IMR-90 (cell line): ENCODE data around the gene TMEM219. TPM values are rescaled to one million over a fixed set of nuclear protein-coding genes. Genes with fewer than 3 reads are reported as not detected.

Experiments
- ATAC-seq: fragments of 200-7000 bp; cut with Tn5 transposase; 2 replicates; pipeline ENCODE4 v1.9.1; 2020; ENCODE audit warnings: low read depth, mild to moderate bottlenecking, moderate library complexity
- BruUV-seq: library from RNA; stranded (reverse); fragments of 400-500 nt; replicated peaks from 2 replicates; lab custom pipeline; 2021; lab: Mats Ljungman, UMichigan
- CTCF ChIA-PET: fragments of 300-600 bp; formaldehyde crosslinking; extraction: SDS; loops from one replicate; lab custom pipeline; 2021; ENCODE audit warnings: antibody characterized with exemption; lab: Yijun Ruan, JAX
- POLR2A ChIA-PET: fragments of 300-600 bp; sonication (Branson Sonifier 250); formaldehyde crosslinking; loops from one replicate; lab custom pipeline; 2022; ENCODE audit warnings: antibody characterized with exemption; ENCODE audit not compliant: unreplicated experiment; lab: Charles Lee
- DNase-seq: peaks from one replicate; pipeline ENCODE4 v3.0.0; 2013
- H2AFZ ChIP-seq: replicated peaks from 2 replicates; pipeline ENCODE3; 2013; ENCODE audit warnings: low read length, mild to moderate bottlenecking; ENCODE audit not compliant: poor library complexity
- H2AK5ac ChIP-seq: 2 replicates; pipeline ENCODE4 v1.6.1; 2013; ENCODE audit warnings: low read depth, low read length, inconsistent platforms
- H2AK9ac ChIP-seq: replicated peaks from 2 replicates; pipeline ENCODE3; 2013; ENCODE audit warnings: mild to moderate bottlenecking, low read depth, low read length, moderate library complexity; ENCODE audit not compliant: poor library complexity
- H2BK120ac ChIP-seq: 2 replicates; pipeline ENCODE4 v1.6.1; 2013; ENCODE audit warnings: low read depth, low read length, inconsistent platforms
- H2BK15ac ChIP-seq: 3 replicates; pipeline ENCODE4 v1.6.1; 2013; ENCODE audit warnings: low read depth, low read length, inconsistent platforms
- H2BK20ac ChIP-seq: 2 replicates; pipeline ENCODE4 v1.6.1; 2013; ENCODE audit warnings: low read depth, mild to moderate bottlenecking, inconsistent platforms, low read length, moderate library complexity
- H2BK5ac ChIP-seq: 2 replicates; pipeline ENCODE4 v1.6.1; 2013; ENCODE audit warnings: mild to moderate bottlenecking, low read depth, low read length, inconsistent platforms; ENCODE audit not compliant: poor library complexity, severe bottlenecking
- H3K14ac ChIP-seq: replicated peaks from 2 replicates; pipeline ENCODE4 v1.6.1; 2013; ENCODE audit warnings: low read depth, low read length, inconsistent platforms
- H3K18ac ChIP-seq: 2 replicates; pipeline ENCODE4 v1.6.1; 2013; ENCODE audit warnings: low read depth, low read length, control low read depth
- H3K23ac ChIP-seq: 2 replicates; pipeline ENCODE4 v1.6.1; 2013; ENCODE audit warnings: low read depth, low read length, inconsistent platforms
- H3K27ac ChIP-seq: 2 replicates; pipeline ENCODE4 v1.5.1; 2013; ENCODE audit warnings: mild to moderate bottlenecking, control low read depth, low read length; ENCODE audit not compliant: insufficient read depth
- H3K27me3 ChIP-seq: 2 replicates; pipeline ENCODE4 v1.6.1; 2013; ENCODE audit warnings: low read length; ENCODE audit not compliant: control insufficient read depth, insufficient read depth
- H3K36me3 ChIP-seq: 2 replicates; pipeline ENCODE4 v1.6.1; 2013; ENCODE audit warnings: low read length, mixed read lengths; ENCODE audit not compliant: control insufficient read depth, insufficient read depth
- H3K4ac ChIP-seq: 2 replicates; pipeline ENCODE4 v1.6.1; 2013; ENCODE audit warnings: low read depth, low read length, inconsistent platforms
- H3K4me1 ChIP-seq: 2 replicates; pipeline ENCODE4 v1.6.1; 2013; ENCODE audit warnings: low read length, mixed read lengths; ENCODE audit not compliant: control insufficient read depth, insufficient read depth
- H3K4me2 ChIP-seq: 2 replicates; pipeline ENCODE4 v1.6.1; 2013; ENCODE audit warnings: low read depth, mild to moderate bottlenecking, control low read depth, low read length, moderate library complexity
- H3K4me3 ChIP-seq: 2 replicates; pipeline ENCODE4 v1.5.1; 2013; ENCODE audit warnings: low read depth, mild to moderate bottlenecking, control low read depth, low read length, moderate library complexity; ENCODE audit not compliant: insufficient read depth
- H3K56ac ChIP-seq: 2 replicates; pipeline ENCODE4 v1.6.1; 2013; ENCODE audit warnings: low read length, inconsistent platforms; ENCODE audit not compliant: insufficient read depth; ENCODE audit errors: extremely low read depth
- H3K79me1 ChIP-seq, 2 experiments: 2 replicates each; pipeline ENCODE4 v1.6.1; 2013; ENCODE audit warnings: low read length in 2 of 2, inconsistent platforms in 1 of 2, low read depth in 1 of 2
- H3K9ac ChIP-seq: 2 replicates; pipeline ENCODE4 v1.6.1; 2013; ENCODE audit warnings: low read depth, low read length, control low read depth
- H3K9me1 ChIP-seq: 2 replicates; pipeline ENCODE4 v1.6.1; 2013; ENCODE audit warnings: low read length, inconsistent platforms; ENCODE audit not compliant: insufficient read depth
- H3K9me3 ChIP-seq: 2 replicates; pipeline ENCODE4 v1.6.1; 2013; ENCODE audit warnings: low read length; ENCODE audit not compliant: control insufficient read depth, insufficient read depth
- H4K20me1 ChIP-seq: 2 replicates; pipeline ENCODE4 v1.6.1; 2013; ENCODE audit warnings: low read length, inconsistent platforms; ENCODE audit not compliant: insufficient read depth
- H4K5ac ChIP-seq: 2 replicates; pipeline ENCODE4 v1.6.1; 2013; ENCODE audit warnings: mild to moderate bottlenecking, low read depth, low read length, control low read depth
- H4K8ac ChIP-seq, 2 experiments: 2 replicates each; pipeline ENCODE4 v1.6.1; 2013; ENCODE audit warnings: low read depth in 2 of 2, low read length in 2 of 2, control low read depth in 1 of 2, inconsistent platforms in 1 of 2
- H4K91ac ChIP-seq: 2 replicates; pipeline ENCODE4 v1.6.1; 2013; ENCODE audit warnings: low read depth, low read length, inconsistent platforms; ENCODE audit not compliant: insufficient read depth
- BHLHE40 ChIP-seq: fragments of 150-350 bp; IDR thresholded peaks from 2 replicates; pipeline ENCODE4 v1.6.1; 2016; ENCODE audit warnings: mild to moderate bottlenecking, low read depth, low read length
- CEBPB ChIP-seq: IDR thresholded peaks from 2 replicates; pipeline ENCODE4 v1.6.1; 2012; ENCODE audit warnings: low read depth, low read length, improper control_type of control experiment
- CHD1 ChIP-seq: IDR thresholded peaks from 2 replicates; pipeline ENCODE4 v1.6.1; 2012; ENCODE audit warnings: low read depth, low read length, improper control_type of control experiment
- ELK1 ChIP-seq: fragments of 150-350 bp; IDR thresholded peaks from 2 replicates; pipeline ENCODE4 v1.6.1; 2016; ENCODE audit warnings: low read depth, mild to moderate bottlenecking, low read length, moderate library complexity, borderline replicate concordance
- FOS ChIP-seq: fragments of 150-350 bp; IDR thresholded peaks from 2 replicates; pipeline ENCODE4 v1.6.1; 2016; ENCODE audit warnings: low read depth, low read length
- MAFK ChIP-seq: IDR thresholded peaks from 2 replicates; pipeline ENCODE4 v1.6.1; 2012; ENCODE audit warnings: low read depth, low read length, improper control_type of control experiment
- MAZ ChIP-seq: IDR thresholded peaks from 2 replicates; pipeline ENCODE4 v1.6.1; 2012; ENCODE audit warnings: low read depth, mild to moderate bottlenecking, low read length, improper control_type of control experiment, moderate library complexity, borderline replicate concordance
- MXI1 ChIP-seq: IDR thresholded peaks from 2 replicates; pipeline ENCODE4 v1.6.1; 2012; ENCODE audit warnings: low read depth, mild to moderate bottlenecking, low read length, moderate library complexity, borderline replicate concordance
- NFE2L2 ChIP-seq: fragments of 150-350 bp; IDR thresholded peaks from 2 replicates; pipeline ENCODE4 v1.6.1; 2016; ENCODE audit warnings: low read depth, mild to moderate bottlenecking, low read length
- POLR2A ChIP-seq: IDR thresholded peaks from 2 replicates; pipeline ENCODE4 v1.6.1; 2012; ENCODE audit warnings: mild to moderate bottlenecking, low read depth, low read length
- RAD21 ChIP-seq: IDR thresholded peaks from 2 replicates; pipeline ENCODE4 v1.6.1; 2012; ENCODE audit warnings: low read length, improper control_type of control experiment
- RCOR1 ChIP-seq: IDR thresholded peaks from 2 replicates; pipeline ENCODE4 v1.6.1; 2012; ENCODE audit warnings: mild to moderate bottlenecking, low read length, improper control_type of control experiment; ENCODE audit not compliant: insufficient replicate concordance
- RFX5 ChIP-seq: IDR thresholded peaks from 2 replicates; pipeline ENCODE4 v1.8.0; 2012; ENCODE audit warnings: low read depth, mild to moderate bottlenecking, low read length, moderate library complexity
- SMC3 ChIP-seq: fragments of 150-350 bp; IDR thresholded peaks from 2 replicates; pipeline ENCODE4 v1.6.1; 2016; ENCODE audit warnings: low read depth, mild to moderate bottlenecking, antibody characterized with exemption, low read length, moderate library complexity
- WGBS, 2 experiments: methylation state at CpG; one replicate each; pipeline versions ENCODE4 v1.1.5 to v1.1.7; 2013; ENCODE audit warnings: missing lambda C conversion rate in 2 of 2; ENCODE audit not compliant: insufficient read length in 1 of 2; ENCODE audit errors: extremely low coverage in 2 of 2; 5-methylcytosine and 5-hydroxymethylcytosine counted together
- dilution Hi-C: fragments of 300-500 bp; cut with HindIII; formaldehyde crosslinking; loops from one replicate; pipeline ENCODE4 v1.14.3; 2018; ENCODE audit warnings: low sequenced_read_pairs; ENCODE audit not compliant: unreplicated experiment
- in situ Hi-C: fragments of 300-500 bp; cut with MboI; formaldehyde crosslinking; loops from 3 replicates; pipeline ENCODE4 v1.14.3; 2019; ENCODE audit warnings: low sequenced_read_pairs, inconsistent platforms, mixed read lengths
- intact Hi-C: fragments of 100-400 bp; cut with micrococcal nuclease; formaldehyde crosslinking; loops from 2 replicates; pipeline ENCODE4 v1.10.0; 2022
- polyA plus RNA-seq, 3 experiments: library from polyadenylated mRNA; depleted of rRNA; stranded (reverse); fragments of >200 nt; gene quantifications; 2 replicates each; pipeline ENCODE4 v1.2.3, GENCODE V29; 2012; ENCODE audit warnings: low replicate concordance in 1 of 3
- total RNA-seq: library from RNA; depleted of rRNA; stranded (reverse); fragments of >200 nt; gene quantifications from 2 replicates; pipeline ENCODE4 v1.2.3, GENCODE V29; 2012
- TF ChIP-seq, protein P1 (sequence below): conservative IDR thresholded peaks from 2 replicates; pipeline ENCODE4 v1.5.1; 2012; ENCODE audit warnings: mild to moderate bottlenecking, low read depth, low read length, improper control_type of control experiment
- TF ChIP-seq, protein P2 (sequence below): fragments of 150-350 bp; IDR thresholded peaks from 2 replicates; pipeline ENCODE4 v1.6.1; 2017; ENCODE audit warnings: mild to moderate bottlenecking, antibody characterized with exemption, low read length, low read depth

The TMEM219 gene
- total and polyA plus RNA-seq, 2 of the 4 experiments (the other 2 are of a cell fraction): 47.0 to 95.3 TPM

- no peaks in the 10 kb centered on the region for H3K9me3 ChIP-seq
- H4K91ac ChIP-seq: no peak overlapping the region
- no peak overlapping the region for H2BK15ac ChIP-seq
- H3K23ac ChIP-seq: no peak overlapping the region
- no peaks in the 10 kb centered on the region for H3K4me1 ChIP-seq
- ChIA-PET CTCF (no interaction called here), POLR2A (no interaction called here)
- no peaks in the 10 kb centered on the region for H4K20me1 ChIP-seq
- no TSS peak for BruUV-seq
- H3K4ac ChIP-seq: no peak overlapping the region
- H4K5ac ChIP-seq: no peak overlapping the region
- TF ChIP-seq MAFK (no peak), RAD21 (no peak), MXI1 (no peak), MAZ (no peak), NFE2L2 (no peak), RCOR1 (no peak), BHLHE40 (no peak), RFX5 (no peak), ELK1 (no peak), POLR2A (no peak), CHD1 (no peak), CEBPB (no peak), SMC3 (no peak), FOS (no peak)
- TF ChIP-seq, protein P1, sequence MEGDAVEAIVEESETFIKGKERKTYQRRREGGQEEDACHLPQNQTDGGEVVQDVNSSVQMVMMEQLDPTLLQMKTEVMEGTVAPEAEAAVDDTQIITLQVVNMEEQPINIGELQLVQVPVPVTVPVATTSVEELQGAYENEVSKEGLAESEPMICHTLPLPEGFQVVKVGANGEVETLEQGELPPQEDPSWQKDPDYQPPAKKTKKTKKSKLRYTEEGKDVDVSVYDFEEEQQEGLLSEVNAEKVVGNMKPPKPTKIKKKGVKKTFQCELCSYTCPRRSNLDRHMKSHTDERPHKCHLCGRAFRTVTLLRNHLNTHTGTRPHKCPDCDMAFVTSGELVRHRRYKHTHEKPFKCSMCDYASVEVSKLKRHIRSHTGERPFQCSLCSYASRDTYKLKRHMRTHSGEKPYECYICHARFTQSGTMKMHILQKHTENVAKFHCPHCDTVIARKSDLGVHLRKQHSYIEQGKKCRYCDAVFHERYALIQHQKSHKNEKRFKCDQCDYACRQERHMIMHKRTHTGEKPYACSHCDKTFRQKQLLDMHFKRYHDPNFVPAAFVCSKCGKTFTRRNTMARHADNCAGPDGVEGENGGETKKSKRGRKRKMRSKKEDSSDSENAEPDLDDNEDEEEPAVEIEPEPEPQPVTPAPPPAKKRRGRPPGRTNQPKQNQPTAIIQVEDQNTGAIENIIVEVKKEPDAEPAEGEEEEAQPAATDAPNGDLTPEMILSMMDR: no peak
- TF ChIP-seq, protein P2, sequence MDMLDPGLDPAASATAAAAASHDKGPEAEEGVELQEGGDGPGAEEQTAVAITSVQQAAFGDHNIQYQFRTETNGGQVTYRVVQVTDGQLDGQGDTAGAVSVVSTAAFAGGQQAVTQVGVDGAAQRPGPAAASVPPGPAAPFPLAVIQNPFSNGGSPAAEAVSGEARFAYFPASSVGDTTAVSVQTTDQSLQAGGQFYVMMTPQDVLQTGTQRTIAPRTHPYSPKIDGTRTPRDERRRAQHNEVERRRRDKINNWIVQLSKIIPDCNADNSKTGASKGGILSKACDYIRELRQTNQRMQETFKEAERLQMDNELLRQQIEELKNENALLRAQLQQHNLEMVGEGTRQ: no peak
- no peak overlapping the region for H3K4me3 ChIP-seq
- in situ Hi-C loops (no loop called here), intact Hi-C loops (no loop called here), dilution Hi-C loops (no loop called here)
- H2BK5ac ChIP-seq: no peak overlapping the region
- no peak overlapping the region for H2AK5ac ChIP-seq
- 73% methylated on average over 7 of the region's 8 CpGs; no CpG with 5 or more reads in 1 of the 2 experiments for WGBS, 2 experiments
- ATAC-seq: no peak; the same call in 1 of the 2 replicates
- no peak overlapping the region for H3K27ac ChIP-seq
- no peak overlapping the region for H3K9ac ChIP-seq
- no peak overlapping the region for H3K4me2 ChIP-seq
- H3K27me3 ChIP-seq: no peaks in the 10 kb centered on the region
- H3K14ac ChIP-seq: no peak overlapping the region
- H2BK120ac ChIP-seq: no peak overlapping the region
- no peak overlapping the region for H3K18ac ChIP-seq
- no peak for DNase-seq
- no peaks in the 10 kb centered on the region for H3K9me1 ChIP-seq
- H4K8ac ChIP-seq: no peak overlapping the region
- H2BK20ac ChIP-seq: no peak overlapping the region
- no peaks in the 10 kb centered on the region for H3K36me3 ChIP-seq
- H3K56ac ChIP-seq: no peak overlapping the region
- peak overlapping the region; percentile 51 for H2AFZ ChIP-seq
- H2AK9ac ChIP-seq: no peak overlapping the region
- H3K79me1 ChIP-seq: no peaks in the 10 kb centered on the region
Observed at GRCh38 chr16:29951625-29952365, 10.1 kb upstream of the TMEM219 start.
